Endodermal cell (in vitro differentiated cells): ENCODE data around the gene CCNK. TPM values are rescaled to one million over a fixed set of nuclear protein-coding genes. Genes with fewer than 3 reads are reported as not detected.

Experiments used
- DNase-seq: peaks from one replicate; pipeline ENCODE4 v3.0.0-alpha.2; 2017
- H3K27ac ChIP-seq: 2 replicates; pipeline ENCODE4 v1.5.1; 2013; ENCODE audit warnings: mild to moderate bottlenecking, low read depth, low read length, moderate library complexity
- H3K27me3 ChIP-seq: 2 replicates; pipeline ENCODE4 v1.6.1; 2013; ENCODE audit warnings: mild to moderate bottlenecking, low read length, moderate library complexity; ENCODE audit not compliant: insufficient read depth, control insufficient read depth, poor library complexity, severe bottlenecking
- H3K36me3 ChIP-seq: 2 replicates; pipeline ENCODE4 v1.7.0; 2013; ENCODE audit warnings: mild to moderate bottlenecking, low read length, moderate library complexity; ENCODE audit not compliant: control insufficient read depth, insufficient read depth
- H3K4me1 ChIP-seq: one replicate; pipeline ENCODE4 v1.7.0; 2013; ENCODE audit warnings: low read length; ENCODE audit not compliant: control insufficient read depth, insufficient read depth
- H3K4me3 ChIP-seq: 2 replicates; pipeline ENCODE4 v1.5.1; 2013; ENCODE audit warnings: mild to moderate bottlenecking, low read length, moderate library complexity
- H3K9ac ChIP-seq: 2 replicates; pipeline ENCODE4 v1.6.1; 2013; ENCODE audit warnings: mild to moderate bottlenecking, low read length, moderate library complexity; ENCODE audit not compliant: poor library complexity, severe bottlenecking; ENCODE audit errors: extremely low read depth
- H3K9me3 ChIP-seq: 2 replicates; pipeline ENCODE4 v1.6.1; 2013; ENCODE audit warnings: mild to moderate bottlenecking, low read length, moderate library complexity; ENCODE audit not compliant: control insufficient read depth
- H3K27ac Mint-ChIP-seq: 2 replicates; pipeline ENCODE4 v1.8.0; 2020; ENCODE audit warnings: mixed read lengths
- H3K27me3 Mint-ChIP-seq: 2 replicates; pipeline ENCODE4 v1.8.0; 2021; ENCODE audit warnings: mild to moderate bottlenecking, mixed read lengths; ENCODE audit not compliant: insufficient read depth
- H3K36me3 Mint-ChIP-seq: 2 replicates; pipeline ENCODE4 v1.8.0; 2020; ENCODE audit warnings: low read depth, mixed read lengths
- H3K4me1 Mint-ChIP-seq: 2 replicates; pipeline ENCODE4 v1.8.0; 2020; ENCODE audit warnings: mixed read lengths
- H3K4me3 Mint-ChIP-seq: 2 replicates; pipeline ENCODE4 v1.8.0; 2020; ENCODE audit warnings: mild to moderate bottlenecking, moderate library complexity, mixed read lengths
- H3K9me3 Mint-ChIP-seq: 2 replicates; pipeline ENCODE4 v1.8.0; 2020; ENCODE audit warnings: mild to moderate bottlenecking, mixed read lengths
- CTCF ChIP-seq: fragments of 200-600 bp; sonication (generic); conservative IDR thresholded peaks from 2 replicates; pipeline ENCODE4 v1.5.0; 2021; ENCODE audit warnings: antibody characterized with exemption, mild to moderate bottlenecking
- WGBS, 2 experiments: methylation state at CpG; one replicate each; pipeline versions ENCODE4 v1.1.5 to v1.1.7; 2013; ENCODE audit warnings: missing lambda C conversion rate in 2 of 2, mixed read lengths in 1 of 2; ENCODE audit not compliant: insufficient coverage in 1 of 2, insufficient read length in 1 of 2; 5-methylcytosine and 5-hydroxymethylcytosine counted together
- total RNA-seq, 2 donors: library from RNA; stranded (reverse); fragmentation: NEBNext Ultra II Directional in 1 of 2; extraction: Animal tissue kit (Norgen Biotek cat#: 25700) in 1 of 2; gene quantifications; 2 replicates in 1 of 2; 3 replicates in 1 of 2; pipeline ENCODE4 v1.2.1, GENCODE V29; 2021

The CCNK gene
- total RNA-seq, 2 donors from 2014 or later: 71.5 to 77.1 TPM

- Histone ChIP-seq H3K27me3 (no peaks in the 10 kb centered on the region), H3K4me3 (peak overlapping the region; percentile 45), H3K27ac (peak overlapping the region; percentile 93), H3K9ac (peak overlapping the region; percentile 25), H3K9me3 (no peaks in the 10 kb centered on the region), H3K36me3 (peaks cover 4% of the 10 kb centered on the region), H3K4me1 (peaks cover 7% of the 10 kb centered on the region)
- peak overlapping the region; percentile 36 for H3K4me3 Mint-ChIP-seq
- no peaks in the 10 kb centered on the region for H3K9me3 Mint-ChIP-seq
- WGBS, 2 experiments: 22 to 39% methylated on average over 9 to 14 of the region's 14 CpGs
- no peaks in the 10 kb centered on the region for H3K27me3 Mint-ChIP-seq
- peaks cover 21% of the 10 kb centered on the region for H3K4me1 Mint-ChIP-seq
- no peaks in the 10 kb centered on the region for H3K36me3 Mint-ChIP-seq
- peak overlapping the region; percentile 84 for H3K27ac Mint-ChIP-seq
- DNase-seq: no peak
- no peak for TF ChIP-seq CTCF
Observed at GRCh38 chr14:99531251-99532096, 50.3 kb downstream of the CCNK start.

GRCh38 chr14:99532310-99532709 is 51.1 kb downstream of the CCNK start:
- DNase-seq: no peak
- H3K4me1 ChIP-seq: peaks cover 7% of the 10 kb centered on the region
- H3K9me3 ChIP-seq: no peaks in the 10 kb centered on the region
- 90 to 100% methylated on average over 3 to 5 of the region's 5 CpGs for WGBS, 2 experiments
- Mint-ChIP-seq H3K27ac (no peak overlapping the region), H3K4me1 (peaks cover 21% of the 10 kb centered on the region), H3K27me3 (no peaks in the 10 kb centered on the region), H3K9me3 (no peaks in the 10 kb centered on the region), H3K4me3 (no peak overlapping the region), H3K36me3 (no peaks in the 10 kb centered on the region)
- TF ChIP-seq CTCF: no peak
- no peak overlapping the region for H3K4me3 ChIP-seq
- peaks cover 4% of the 10 kb centered on the region for H3K36me3 ChIP-seq
- H3K27me3 ChIP-seq: no peaks in the 10 kb centered on the region
- H3K9ac ChIP-seq: no peak overlapping the region
- H3K27ac ChIP-seq: no peak overlapping the region

- TF ChIP-seq CTCF: no peak
- Histone ChIP-seq H3K4me1 (peaks cover 9% of the 10 kb centered on the region), H3K4me3 (no peak overlapping the region), H3K9me3 (no peaks in the 10 kb centered on the region), H3K27me3 (no peaks in the 10 kb centered on the region), H3K9ac (no peak overlapping the region), H3K36me3 (no peaks in the 10 kb centered on the region), H3K27ac (peak overlapping the region; percentile 91)
- 89% methylated on average over 6 of the region's 6 CpGs; no CpG with 5 or more reads in 1 of the 2 experiments for WGBS, 2 experiments
- Mint-ChIP-seq H3K9me3 (no peaks in the 10 kb centered on the region), H3K27ac (no peak overlapping the region), H3K27me3 (no peaks in the 10 kb centered on the region), H3K4me3 (no peak overlapping the region), H3K4me1 (peaks cover 28% of the 10 kb centered on the region), H3K36me3 (no peaks in the 10 kb centered on the region)
- DNase-seq: no peak
Observed at GRCh38 chr14:99534333-99534732, 53.1 kb downstream of the CCNK start.
